ENCODE results near the gene MAP7D2. TPM values are rescaled to one million over a fixed set of nuclear protein-coding genes. Genes with fewer than 3 reads are reported as not detected.

MAP7D2 gene
- total RNA-seq, 1 experiment from 2014 or later: 4.0 TPM

DNA sequence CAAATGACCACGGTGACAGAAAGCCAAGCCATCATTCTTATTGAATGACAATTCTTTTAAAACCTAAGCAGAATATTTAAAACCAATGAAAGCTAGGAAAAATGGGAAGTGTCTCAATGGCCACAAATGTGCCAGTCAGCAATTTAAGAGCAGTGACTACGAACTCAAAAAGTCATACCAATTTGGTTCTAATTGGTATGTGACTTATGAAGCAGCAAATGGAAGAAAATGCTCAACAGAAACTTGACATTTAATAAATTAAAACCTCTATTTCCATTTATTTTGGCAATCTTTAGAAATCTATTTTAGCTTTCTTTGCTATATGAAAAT, 100.1 kb downstream of the MAP7D2 start:
- BruUV-seq (replicated peaks): no TSS peak
- TF ChIP-seq, protein P1, sequence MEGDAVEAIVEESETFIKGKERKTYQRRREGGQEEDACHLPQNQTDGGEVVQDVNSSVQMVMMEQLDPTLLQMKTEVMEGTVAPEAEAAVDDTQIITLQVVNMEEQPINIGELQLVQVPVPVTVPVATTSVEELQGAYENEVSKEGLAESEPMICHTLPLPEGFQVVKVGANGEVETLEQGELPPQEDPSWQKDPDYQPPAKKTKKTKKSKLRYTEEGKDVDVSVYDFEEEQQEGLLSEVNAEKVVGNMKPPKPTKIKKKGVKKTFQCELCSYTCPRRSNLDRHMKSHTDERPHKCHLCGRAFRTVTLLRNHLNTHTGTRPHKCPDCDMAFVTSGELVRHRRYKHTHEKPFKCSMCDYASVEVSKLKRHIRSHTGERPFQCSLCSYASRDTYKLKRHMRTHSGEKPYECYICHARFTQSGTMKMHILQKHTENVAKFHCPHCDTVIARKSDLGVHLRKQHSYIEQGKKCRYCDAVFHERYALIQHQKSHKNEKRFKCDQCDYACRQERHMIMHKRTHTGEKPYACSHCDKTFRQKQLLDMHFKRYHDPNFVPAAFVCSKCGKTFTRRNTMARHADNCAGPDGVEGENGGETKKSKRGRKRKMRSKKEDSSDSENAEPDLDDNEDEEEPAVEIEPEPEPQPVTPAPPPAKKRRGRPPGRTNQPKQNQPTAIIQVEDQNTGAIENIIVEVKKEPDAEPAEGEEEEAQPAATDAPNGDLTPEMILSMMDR (IDR thresholded peaks at IDR 0.05; ENCODE audit: unreplicated experiment): no peak
- Mint-ChIP-seq H3K27ac (ENCODE audit: unreplicated experiment) (no peak overlapping the region), H3K36me3 (ENCODE audit: insufficient read depth, unreplicated experiment) (no peaks in the 10 kb centered on the region), H3K9me3 (ENCODE audit: low read depth, unreplicated experiment) (peaks cover 8% of the 10 kb centered on the region), H3K4me1 (ENCODE audit: low read depth, unreplicated experiment) (no peaks in the 10 kb centered on the region), H3K4me3 (ENCODE audit: low read depth, unreplicated experiment) (no peak overlapping the region), H3K27me3 (ENCODE audit: unreplicated experiment) (no peaks in the 10 kb centered on the region)
- CTCF ChIA-PET: no interaction called here
- DNase-seq: no peak
- intact Hi-C loops (cut with micrococcal nuclease; ENCODE audit: unreplicated experiment): no loop called here

DNA sequence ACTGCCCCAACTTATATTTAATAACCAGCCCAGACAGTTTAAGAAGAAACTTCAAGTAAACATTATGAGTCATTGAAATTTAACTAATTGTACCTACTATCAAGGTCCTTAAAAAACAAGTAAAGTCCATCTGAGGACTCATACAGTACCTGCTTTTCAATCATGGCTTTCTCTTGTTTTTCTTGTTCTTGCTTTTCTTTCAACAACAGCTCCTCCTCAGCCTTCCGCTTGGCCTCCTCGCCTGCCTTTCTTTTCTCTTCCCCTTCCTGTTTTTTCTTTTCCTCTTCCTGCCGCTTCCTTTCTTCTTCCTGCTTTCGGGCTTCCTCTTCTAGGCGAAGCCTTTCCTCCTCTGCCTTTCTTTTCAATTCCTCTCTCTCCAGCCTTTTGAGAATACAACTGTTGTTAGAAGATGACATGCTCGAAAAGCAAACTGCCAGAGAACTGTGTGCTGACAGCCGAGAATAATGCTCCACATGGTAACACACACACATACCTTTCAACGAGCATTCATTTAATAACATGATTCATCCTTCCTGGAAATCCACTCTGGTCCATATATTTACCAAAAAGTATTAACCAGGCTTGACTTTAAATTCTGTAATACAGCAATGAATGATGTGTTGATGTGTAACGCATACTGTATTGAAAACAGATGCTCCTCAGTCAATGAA, 100.6 kb downstream of the MAP7D2 start:
- CTCF ChIA-PET: no interaction called here
- Mint-ChIP-seq H3K27me3 (ENCODE audit: unreplicated experiment) (no peaks in the 10 kb centered on the region), H3K36me3 (ENCODE audit: insufficient read depth, unreplicated experiment) (no peaks in the 10 kb centered on the region), H3K9me3 (ENCODE audit: low read depth, unreplicated experiment) (peaks cover 8% of the 10 kb centered on the region), H3K4me1 (ENCODE audit: low read depth, unreplicated experiment) (no peaks in the 10 kb centered on the region), H3K4me3 (ENCODE audit: low read depth, unreplicated experiment) (no peak overlapping the region), H3K27ac (ENCODE audit: unreplicated experiment) (no peak overlapping the region)
- intact Hi-C loops (cut with micrococcal nuclease; ENCODE audit: unreplicated experiment): no loop called here
- no TSS peak for BruUV-seq (replicated peaks)
- TF ChIP-seq, protein P1 (IDR thresholded peaks at IDR 0.05; ENCODE audit: unreplicated experiment): no peak
- DNase-seq: no peak

DNA sequence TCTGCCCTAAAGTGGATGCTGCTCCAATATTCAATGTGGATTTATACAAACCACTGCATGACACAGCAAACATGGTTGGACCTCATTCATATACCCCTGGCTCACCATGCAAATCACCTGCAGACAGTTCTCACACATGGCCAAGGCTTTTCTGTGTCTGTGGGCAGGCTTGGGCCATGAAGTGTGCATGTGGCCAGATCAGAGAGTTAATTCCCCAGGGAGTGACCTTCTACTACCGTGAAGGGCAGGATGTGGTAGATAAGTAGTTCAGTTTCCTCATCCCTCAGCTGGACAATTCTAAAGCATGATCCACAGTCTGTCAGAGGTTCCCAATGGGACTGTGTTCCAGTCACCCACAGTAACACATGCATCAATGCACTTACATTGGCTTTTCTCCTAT, 101.3 kb downstream of the MAP7D2 start:
- no TSS peak for BruUV-seq (replicated peaks)
- no peak for DNase-seq
- Mint-ChIP-seq H3K27ac (ENCODE audit: unreplicated experiment) (no peak overlapping the region), H3K36me3 (ENCODE audit: insufficient read depth, unreplicated experiment) (no peaks in the 10 kb centered on the region), H3K9me3 (ENCODE audit: low read depth, unreplicated experiment) (peaks cover 8% of the 10 kb centered on the region), H3K4me3 (ENCODE audit: low read depth, unreplicated experiment) (no peak overlapping the region), H3K27me3 (ENCODE audit: unreplicated experiment) (no peaks in the 10 kb centered on the region), H3K4me1 (ENCODE audit: low read depth, unreplicated experiment) (no peaks in the 10 kb centered on the region)
- TF ChIP-seq, protein P1 (IDR thresholded peaks at IDR 0.05; ENCODE audit: unreplicated experiment): no peak
- CTCF ChIA-PET: no interaction called here
- intact Hi-C loops (cut with micrococcal nuclease; ENCODE audit: unreplicated experiment): no loop called here

DNA sequence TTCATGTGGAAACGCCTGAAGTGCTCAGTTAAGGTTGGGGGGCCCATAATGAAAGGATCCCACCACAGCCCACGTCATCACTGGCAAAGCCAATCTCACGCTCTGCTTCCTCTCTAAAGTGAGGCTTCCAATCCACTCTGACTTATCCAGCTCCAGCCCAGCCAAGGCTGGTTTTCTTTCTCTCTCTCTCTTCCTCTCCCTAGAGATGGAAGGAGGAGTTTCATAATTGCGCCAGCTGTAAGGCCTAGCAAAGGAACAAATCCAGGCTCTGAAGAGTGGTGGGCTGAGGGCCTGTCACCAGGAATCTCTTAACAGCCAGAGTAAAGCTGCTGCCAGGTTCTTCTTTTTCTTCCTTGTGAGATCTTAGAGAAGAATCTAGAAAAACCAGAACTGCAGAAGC, 105.1 kb downstream of the MAP7D2 start:
- intact Hi-C loops (cut with micrococcal nuclease; ENCODE audit: unreplicated experiment): no loop called here
- Mint-ChIP-seq H3K27me3 (ENCODE audit: unreplicated experiment) (no peaks in the 10 kb centered on the region), H3K36me3 (ENCODE audit: insufficient read depth, unreplicated experiment) (no peaks in the 10 kb centered on the region), H3K9me3 (ENCODE audit: low read depth, unreplicated experiment) (peaks cover 8% of the 10 kb centered on the region), H3K4me3 (ENCODE audit: low read depth, unreplicated experiment) (no peak overlapping the region), H3K4me1 (ENCODE audit: low read depth, unreplicated experiment) (no peaks in the 10 kb centered on the region), H3K27ac (ENCODE audit: unreplicated experiment) (no peak overlapping the region)
- DNase-seq: no peak
- BruUV-seq (replicated peaks): no TSS peak
- TF ChIP-seq, protein P1 (IDR thresholded peaks at IDR 0.05; ENCODE audit: unreplicated experiment): no peak
- CTCF ChIA-PET: no interaction called here

All from Calu3 (cell line).